IPS-18a (cell line): ENCODE data around the gene NOD1.

Experiments used
- H3K27ac ChIP-seq: one replicate; pipeline ENCODE4 v1.5.1; 2013; ENCODE audit warnings: low read length
- H3K27me3 ChIP-seq: one replicate; pipeline ENCODE4 v1.6.1; 2013; ENCODE audit warnings: mild to moderate bottlenecking, low read length; ENCODE audit not compliant: control insufficient read depth, insufficient read depth
- H3K36me3 ChIP-seq: one replicate; pipeline ENCODE4 v1.6.1; 2013; ENCODE audit warnings: low read depth, low read length; ENCODE audit not compliant: control insufficient read depth
- H3K4me1 ChIP-seq: one replicate; pipeline ENCODE4 v1.6.1; 2013; ENCODE audit warnings: low read depth, low read length; ENCODE audit not compliant: control insufficient read depth
- H3K4me3 ChIP-seq: one replicate; pipeline ENCODE4 v1.5.1; 2013; ENCODE audit warnings: low read length
- H3K9ac ChIP-seq: one replicate; pipeline ENCODE4 v1.6.1; 2013; ENCODE audit warnings: mild to moderate bottlenecking, low read length, moderate library complexity
- H3K9me3 ChIP-seq: one replicate; pipeline ENCODE4 v1.6.1; 2013; ENCODE audit warnings: low read depth, low read length; ENCODE audit not compliant: control insufficient read depth

Gene NOD1

GRCh38 chr7:30466266-30466665 lies 12.3 kb downstream of the NOD1 start:
- Histone ChIP-seq H3K27me3 (no peaks in the 10 kb centered on the region), H3K9ac (no peak overlapping the region), H3K4me3 (no peak overlapping the region), H3K4me1 (peaks cover 12% of the 10 kb centered on the region), H3K36me3 (no peaks in the 10 kb centered on the region), H3K9me3 (no peaks in the 10 kb centered on the region), H3K27ac (no peak overlapping the region)

GRCh38 chr7:30465811-30466180 lies 12.8 kb downstream of the NOD1 start:
- H3K9me3 ChIP-seq, result no peaks in the 10 kb centered on the region

GRCh38 chr7:30465046-30465810 lies 13.4 kb downstream of the NOD1 start:
- Histone ChIP-seq H3K36me3 (no peaks in the 10 kb centered on the region), H3K27me3 (no peaks in the 10 kb centered on the region), H3K27ac (no peak overlapping the region), H3K9me3 (no peaks in the 10 kb centered on the region), H3K4me1 (peaks cover 12% of the 10 kb centered on the region), H3K9ac (no peak overlapping the region), H3K4me3 (no peak overlapping the region)

More at GRCh38 chr7:30465811-30466180, 12.8 kb downstream of the NOD1 start:
- no peaks in the 10 kb centered on the region for H3K36me3 ChIP-seq
- no peak overlapping the region for H3K9ac ChIP-seq
- no peaks in the 10 kb centered on the region for H3K27me3 ChIP-seq
- peaks cover 12% of the 10 kb centered on the region for H3K4me1 ChIP-seq
- no peak overlapping the region for H3K27ac ChIP-seq
- H3K4me3 ChIP-seq, result no peak overlapping the region

- no peaks in the 10 kb centered on the region for H3K9me3 ChIP-seq
- no peak overlapping the region for H3K27ac ChIP-seq
- H3K27me3 ChIP-seq, result no peaks in the 10 kb centered on the region
- H3K36me3 ChIP-seq, result no peaks in the 10 kb centered on the region
- peaks cover 6% of the 10 kb centered on the region for H3K4me1 ChIP-seq
- H3K4me3 ChIP-seq, result no peak overlapping the region
- H3K9ac ChIP-seq, result no peak overlapping the region
Observed at GRCh38 chr7:30464231-30464671, 14.3 kb downstream of the NOD1 start.

GRCh38 chr7:30463405-30464145 lies 15.0 kb downstream of the NOD1 start:
- Histone ChIP-seq H3K9me3 (no peaks in the 10 kb centered on the region), H3K27ac (no peak overlapping the region), H3K4me3 (no peak overlapping the region), H3K27me3 (no peaks in the 10 kb centered on the region), H3K36me3 (no peaks in the 10 kb centered on the region), H3K4me1 (no peaks in the 10 kb centered on the region), H3K9ac (no peak overlapping the region)

GRCh38 chr7:30462179-30462578 lies 16.4 kb downstream of the NOD1 start:
- H3K9ac ChIP-seq, result no peak overlapping the region
- no peaks in the 10 kb centered on the region for H3K27me3 ChIP-seq
- no peaks in the 10 kb centered on the region for H3K4me1 ChIP-seq
- H3K4me3 ChIP-seq, result no peak overlapping the region
- no peaks in the 10 kb centered on the region for H3K9me3 ChIP-seq
- H3K36me3 ChIP-seq, result no peaks in the 10 kb centered on the region
- H3K27ac ChIP-seq, result no peak overlapping the region

- Histone ChIP-seq H3K9ac (no peak overlapping the region), H3K36me3 (no peaks in the 10 kb centered on the region), H3K9me3 (no peaks in the 10 kb centered on the region), H3K4me1 (no peaks in the 10 kb centered on the region), H3K27me3 (no peaks in the 10 kb centered on the region), H3K4me3 (no peak overlapping the region), H3K27ac (no peak overlapping the region)
Observed at GRCh38 chr7:30460246-30460633, 18.3 kb downstream of the NOD1 start.

GRCh38 chr7:30459591-30460245 lies 18.9 kb downstream of the NOD1 start:
- H3K27ac ChIP-seq, result no peak overlapping the region
- no peaks in the 10 kb centered on the region for H3K36me3 ChIP-seq
- H3K4me3 ChIP-seq, result no peak overlapping the region
- H3K9ac ChIP-seq, result no peak overlapping the region
- no peaks in the 10 kb centered on the region for H3K27me3 ChIP-seq
- no peaks in the 10 kb centered on the region for H3K4me1 ChIP-seq
- no peaks in the 10 kb centered on the region for H3K9me3 ChIP-seq

GRCh38 chr7:30458311-30458710 lies 20.3 kb downstream of the NOD1 start:
- Histone ChIP-seq H3K27ac (no peak overlapping the region), H3K4me3 (no peak overlapping the region), H3K36me3 (no peaks in the 10 kb centered on the region), H3K9me3 (no peaks in the 10 kb centered on the region), H3K9ac (no peak overlapping the region), H3K27me3 (no peaks in the 10 kb centered on the region), H3K4me1 (no peaks in the 10 kb centered on the region)

GRCh38 chr7:30453921-30454320 lies 24.7 kb downstream of the NOD1 start:
- Histone ChIP-seq H3K36me3 (no peaks in the 10 kb centered on the region), H3K4me3 (no peak overlapping the region), H3K9me3 (no peaks in the 10 kb centered on the region), H3K27ac (no peak overlapping the region), H3K27me3 (no peaks in the 10 kb centered on the region), H3K4me1 (peaks cover 5% of the 10 kb centered on the region), H3K9ac (no peak overlapping the region)

GRCh38 chr7:30453016-30453415 lies 25.6 kb downstream of the NOD1 start:
- no peak overlapping the region for H3K4me3 ChIP-seq
- H3K9ac ChIP-seq, result no peak overlapping the region
- no peaks in the 10 kb centered on the region for H3K27me3 ChIP-seq
- H3K27ac ChIP-seq, result no peak overlapping the region
- H3K4me1 ChIP-seq, result peaks cover 5% of the 10 kb centered on the region
- H3K9me3 ChIP-seq, result no peaks in the 10 kb centered on the region
- no peaks in the 10 kb centered on the region for H3K36me3 ChIP-seq
